Measurements from ENCODE around the gene PALD1. TPM values are rescaled to one million over a fixed set of nuclear protein-coding genes. Genes with fewer than 3 reads are reported as not detected.

The PALD1 gene
- total and polyA plus RNA-seq, 9 of the 15 experiments (the other 6 are each of a cell fraction or from before 2014, with no cell fraction given): 0.03 to 0.29 (median 0.09) TPM; not detected in 2

- TF ChIP-seq ZNF318 (IDR thresholded peaks at IDR 0.05; ENCODE audit: borderline replicate concordance in 1 of 2, low read depth in 1 of 2): no peak
- TF ChIP-seq KLF6 (CRISPR knock-in tag; IDR thresholded peaks at IDR 0.05; ENCODE audit: borderline replicate concordance): no peak
- TF ChIP-seq SAFB2 (IDR thresholded peaks at IDR 0.05; ENCODE audit: borderline replicate concordance, low read depth, low read length, severe bottlenecking): no peak
- TF ChIP-seq DLX4 (CRISPR knock-in tag; IDR thresholded peaks at IDR 0.05): no peak
- no peak for TF ChIP-seq NR0B1 (IDR thresholded peaks at IDR 0.05; ENCODE audit: partially characterized antibody)
- no peak for TF ChIP-seq RBM34 (IDR thresholded peaks at IDR 0.05; ENCODE audit: borderline replicate concordance, insufficient read depth, low read length)
- TF ChIP-seq ZC3H11A (IDR thresholded peaks at IDR 0.05; ENCODE audit: low read depth, low read length): no peak
- no peak for TF ChIP-seq SMAD4 (CRISPR knock-in tag; conservative IDR thresholded peaks at IDR 0.05)
- no peak for TF ChIP-seq ZNF668 (CRISPR knock-in tag; IDR thresholded peaks at IDR 0.05)
Observed at GRCh38 chr10:70544431-70545340, 66.1 kb downstream of the PALD1 start (continued).
